DOHH2 (cell line): ENCODE measurements around the gene ALKAL2.

ENCODE experiments used
- H3F3A ChIP-seq: fragments of 200-600 bp; sonication (generic), shearing (Covaris generic); 2 replicates; pipeline ENCODE4 v1.6.0; 2016; ENCODE audit warnings: antibody characterized with exemption, mild to moderate bottlenecking; ENCODE audit not compliant: control insufficient read depth, insufficient read depth
- H3K27ac ChIP-seq: fragments of 200-600 bp; sonication (generic); 2 replicates; pipeline ENCODE4 v1.5.1; 2014; ENCODE audit warnings: low read depth, mild to moderate bottlenecking, low read length, moderate library complexity
- H3K27me3 ChIP-seq: fragments of 200-600 bp; sonication (generic); 2 replicates; pipeline ENCODE4 v1.6.1; 2014; ENCODE audit warnings: mild to moderate bottlenecking, low read length, mixed read lengths; ENCODE audit not compliant: control insufficient read depth
- H3K36me3 ChIP-seq: fragments of 200-600 bp; sonication (generic); 2 replicates; pipeline ENCODE4 v1.6.1; 2014; ENCODE audit warnings: mild to moderate bottlenecking, low read length, moderate library complexity, mixed read lengths; ENCODE audit not compliant: control insufficient read depth
- H3K4me1 ChIP-seq: fragments of 200-600 bp; sonication (generic); 2 replicates; pipeline ENCODE4 v1.6.1; 2014; ENCODE audit warnings: mild to moderate bottlenecking, low read length, mixed read lengths; ENCODE audit not compliant: control insufficient read depth
- H3K4me2 ChIP-seq: fragments of 200-600 bp; sonication (generic); 2 replicates; pipeline ENCODE4 v1.6.0; 2014; ENCODE audit warnings: mild to moderate bottlenecking, low read length, moderate library complexity
- H3K4me3 ChIP-seq: fragments of 200-600 bp; sonication (generic); 2 replicates; pipeline ENCODE4 v1.5.1; 2014; ENCODE audit warnings: mild to moderate bottlenecking, low read length, mixed read lengths
- H3K79me2 ChIP-seq: fragments of 200-600 bp; sonication (generic); 2 replicates; pipeline ENCODE4 v1.6.1; 2014; ENCODE audit warnings: mild to moderate bottlenecking, low read length, mixed read lengths; ENCODE audit not compliant: control insufficient read depth
- H3K9me2 ChIP-seq: fragments of 200-600 bp; sonication (generic); replicated peaks from 2 replicates; pipeline ENCODE4 v1.6.1; 2014; ENCODE audit warnings: mild to moderate bottlenecking, low read length, mixed read lengths; ENCODE audit not compliant: control insufficient read depth
- H3K9me3 ChIP-seq: fragments of 200-600 bp; sonication (generic); 2 replicates; pipeline ENCODE4 v1.6.1; 2014; ENCODE audit warnings: antibody characterized with exemption, low read length, mixed read lengths; ENCODE audit not compliant: control insufficient read depth, insufficient read depth
- H4K20me1 ChIP-seq: fragments of 200-600 bp; sonication (generic); 2 replicates; pipeline ENCODE4 v1.6.0; 2014; ENCODE audit warnings: low read depth, mild to moderate bottlenecking, antibody characterized with exemption, low read length, moderate library complexity; ENCODE audit not compliant: control insufficient read depth, insufficient read depth
- CTCF ChIP-seq: fragments of 200-600 bp; sonication (generic); IDR thresholded peaks from one replicate; pipeline ENCODE4 v1.5.1; 2014; ENCODE audit warnings: antibody characterized with exemption, mild to moderate bottlenecking, low read depth, low read length; ENCODE audit not compliant: poor library complexity, severe bottlenecking
- EZH2phosphoT487 ChIP-seq: fragments of 200-600 bp; sonication (generic); IDR thresholded peaks from 2 replicates; pipeline ENCODE4 v1.6.1; 2017; ENCODE audit warnings: borderline replicate concordance, mild to moderate bottlenecking, antibody characterized with exemption, low read length, moderate library complexity, mixed read lengths

Gene ALKAL2

GRCh38 chr2:233030-233429 lies 54.9 kb downstream of the ALKAL2 start:
- no peaks in the 10 kb centered on the region for H4K20me1 ChIP-seq
- H3K4me2 ChIP-seq = no peak overlapping the region
- TF ChIP-seq CTCF (no peak), EZH2phosphoT487 (no peak)
- H3K9me3 ChIP-seq = no peaks in the 10 kb centered on the region
- H3K4me3 ChIP-seq = no peak overlapping the region
- no peaks in the 10 kb centered on the region for H3K79me2 ChIP-seq
- H3K27me3 ChIP-seq = no peaks in the 10 kb centered on the region
- no peak overlapping the region for H3K27ac ChIP-seq
- H3K9me2 ChIP-seq = no peaks in the 10 kb centered on the region
- H3K4me1 ChIP-seq = no peaks in the 10 kb centered on the region
- no peaks in the 10 kb centered on the region for H3F3A ChIP-seq
- H3K36me3 ChIP-seq = no peaks in the 10 kb centered on the region

GRCh38 chr2:231521-232185 lies 56.2 kb downstream of the ALKAL2 start:
- no peak for TF ChIP-seq CTCF
- TF ChIP-seq EZH2phosphoT487 = no peak
- Histone ChIP-seq H3K4me3 (no peak overlapping the region), H3K36me3 (no peaks in the 10 kb centered on the region), H4K20me1 (no peaks in the 10 kb centered on the region), H3K27ac (no peak overlapping the region), H3K9me2 (no peaks in the 10 kb centered on the region), H3K4me1 (no peaks in the 10 kb centered on the region), H3K4me2 (no peak overlapping the region), H3K79me2 (no peaks in the 10 kb centered on the region), H3F3A (no peaks in the 10 kb centered on the region), H3K27me3 (no peaks in the 10 kb centered on the region), H3K9me3 (no peaks in the 10 kb centered on the region)
